SK-N-SH (cell line): ENCODE measurements around the gene SOX21. TPM values are rescaled to one million over a fixed set of nuclear protein-coding genes. Genes with fewer than 3 reads are reported as not detected.

ENCODE experiments used
- CTCF ChIA-PET: fragments of 300-600, 350-600 bp; formaldehyde crosslinking; extraction: SDS; loops from one replicate; lab custom pipeline; 2021; lab: Yijun Ruan, JAX
- POLR2A ChIA-PET: fragments of 350-600 bp; sonication (Branson Sonifier 250); formaldehyde crosslinking; extraction: SDS; loops from one replicate; lab custom pipeline; 2020; ENCODE audit warnings: antibody characterized with exemption, inconsistent platforms; lab: Yijun Ruan, JAX
- DNase-seq: peaks from one replicate; pipeline ENCODE4 v3.0.0; 2012
- H2AFZ ChIP-seq: fragments of 200-600 bp; sonication (generic); 2 replicates; pipeline ENCODE4 v1.8.1; 2016; ENCODE audit warnings: antibody characterized with exemption, mild to moderate bottlenecking, low read depth
- H3F3A ChIP-seq: fragments of 200-600 bp; sonication (generic); replicated peaks from 2 replicates; pipeline ENCODE3; 2016; ENCODE audit warnings: antibody characterized with exemption, mild to moderate bottlenecking; ENCODE audit not compliant: insufficient read depth
- H3K27ac ChIP-seq, 2 experiments: fragments of 200-500 bp in 1 of 2; fragments of 200-600 bp in 1 of 2; sonication (Bioruptor generic) in 1 of 2; sonication (generic), shearing (Covaris generic) in 1 of 2; 2 replicates each; pipeline versions ENCODE4 v1.5.1 to v1.6.1; 2014 to 2016; ENCODE audit warnings: low read depth in 2 of 2, inconsistent platforms in 1 of 2, low read length in 1 of 2, mild to moderate bottlenecking in 1 of 2, mixed read lengths in 1 of 2
- H3K27me3 ChIP-seq: fragments of 200-600 bp; sonication (generic), shearing (Covaris generic); 2 replicates; pipeline ENCODE4 v1.6.1; 2016; ENCODE audit warnings: mixed run types; ENCODE audit not compliant: insufficient read depth
- H3K36me3 ChIP-seq, 2 experiments: fragments of 200-500 bp in 1 of 2; fragments of 200-600 bp in 1 of 2; sonication (Bioruptor generic) in 1 of 2; sonication (generic) in 1 of 2; replicated peaks in 1 of 2; 2 replicates each; pipeline versions ENCODE3 to v1.5.1; 2014 to 2016; ENCODE audit warnings: low read length in 1 of 2, mild to moderate bottlenecking in 1 of 2; ENCODE audit not compliant: insufficient read depth in 2 of 2, control insufficient read depth in 1 of 2
- H3K4me1 ChIP-seq, 2 experiments: fragments of 200-500 bp in 1 of 2; fragments of 200-600 bp in 1 of 2; sonication (Bioruptor generic) in 1 of 2; sonication (generic), shearing (Covaris generic) in 1 of 2; 2 replicates each; pipeline versions ENCODE4 v1.5.1 to v1.6.1; 2014 to 2016; ENCODE audit warnings: low read depth in 1 of 2, low read length in 1 of 2, mixed run types in 1 of 2; ENCODE audit not compliant: insufficient read depth in 2 of 2, control insufficient read depth in 1 of 2
- H3K4me2 ChIP-seq: fragments of 200-600 bp; sonication (generic), shearing (Covaris generic); 2 replicates; pipeline ENCODE4 v1.6.1; 2017; ENCODE audit warnings: mixed run types
- H3K4me3 ChIP-seq, 2 experiments: fragments of 200-500 bp in 1 of 2; fragments of 200-600 bp in 1 of 2; sonication (Bioruptor generic) in 1 of 2; sonication (generic), shearing (Covaris generic) in 1 of 2; 2 replicates each; pipeline versions ENCODE4 v1.5.1 to v1.8.1; 2014 to 2016; ENCODE audit warnings: low read depth in 2 of 2, inconsistent platforms in 1 of 2, low read length in 1 of 2, mild to moderate bottlenecking in 1 of 2, mixed read lengths in 1 of 2, moderate library complexity in 1 of 2
- H3K79me2 ChIP-seq: fragments of 200-600 bp; sonication (generic); 2 replicates; pipeline ENCODE4 v1.8.1; 2017; ENCODE audit warnings: mild to moderate bottlenecking; ENCODE audit not compliant: insufficient read depth
- H3K9ac ChIP-seq: fragments of 200-600 bp; sonication (generic); 2 replicates; pipeline ENCODE4 v1.6.1; 2017; ENCODE audit warnings: mixed run types
- H3K9me2 ChIP-seq: fragments of 200-600 bp; sonication (generic); 2 replicates; pipeline ENCODE4 v1.6.1; 2017; ENCODE audit warnings: mixed run types
- H3K9me3 ChIP-seq: fragments of 200-600 bp; sonication (generic); 2 replicates; pipeline ENCODE4 v1.6.1; 2017; ENCODE audit warnings: mixed run types, mild to moderate bottlenecking, moderate library complexity
- H4K20me1 ChIP-seq: fragments of 200-600 bp; sonication (generic); 2 replicates; pipeline ENCODE4 v1.6.1; 2017; ENCODE audit warnings: mild to moderate bottlenecking, mixed run types; ENCODE audit not compliant: insufficient read depth
- EP300 ChIP-seq, 2 experiments: IDR thresholded peaks; 2 replicates each; pipeline versions ENCODE4 v1.4.0 to v1.6.1; 2012; ENCODE audit warnings: borderline replicate concordance in 1 of 2, low read depth in 1 of 2, low read length in 1 of 2
- EZH2phosphoT487 ChIP-seq: fragments of 200-600 bp; sonication (generic); IDR thresholded peaks from 2 replicates; pipeline ENCODE4 v1.6.1; 2017; ENCODE audit warnings: low read depth, mixed run types, mild to moderate bottlenecking, antibody characterized with exemption, moderate library complexity, borderline replicate concordance
- FOXJ3 ChIP-seq: sonication (generic); formaldehyde crosslinking; IDR thresholded peaks from 2 replicates; pipeline ENCODE4 v1.5.1; 2020; ENCODE audit warnings: mild to moderate bottlenecking, missing genetic modification reagents
- GABPA ChIP-seq: IDR thresholded peaks from 2 replicates; pipeline ENCODE4 v1.4.0; 2012; ENCODE audit warnings: low read depth, mild to moderate bottlenecking
- JUND ChIP-seq: IDR thresholded peaks from 2 replicates; pipeline ENCODE4 v1.4.0; 2012
- MEF2A ChIP-seq: IDR thresholded peaks from 2 replicates; pipeline ENCODE4 v1.4.0; 2012; ENCODE audit warnings: low read depth, borderline replicate concordance
- MXI1 ChIP-seq: IDR thresholded peaks from 2 replicates; pipeline ENCODE4 v1.6.1; 2012; ENCODE audit warnings: mild to moderate bottlenecking, low read depth, low read length, improper control_type of control experiment
- NFIC ChIP-seq: IDR thresholded peaks from 2 replicates; pipeline ENCODE4 v1.4.0; 2012; ENCODE audit warnings: borderline replicate concordance
- RFX5 ChIP-seq: IDR thresholded peaks from 2 replicates; pipeline ENCODE4 v1.6.1; 2012; ENCODE audit warnings: mild to moderate bottlenecking, improper control_type of control experiment, low read length
- RXRA ChIP-seq: IDR thresholded peaks from 2 replicates; pipeline ENCODE4 v1.4.0; 2012; ENCODE audit warnings: low read depth, mild to moderate bottlenecking, borderline replicate concordance
- SIN3A ChIP-seq: IDR thresholded peaks from 2 replicates; pipeline ENCODE4 v1.6.1; 2012; ENCODE audit warnings: low read depth, mild to moderate bottlenecking, low read length, moderate library complexity, borderline replicate concordance
- SMC3 ChIP-seq: IDR thresholded peaks from 2 replicates; pipeline ENCODE4 v1.6.1; 2012; ENCODE audit warnings: low read depth, low read length, improper control_type of control experiment
- TCF12 ChIP-seq: IDR thresholded peaks from 2 replicates; pipeline ENCODE4 v1.4.0; 2012
- YY1 ChIP-seq: IDR thresholded peaks from 2 replicates; pipeline ENCODE4 v1.4.0; 2012; ENCODE audit warnings: low read depth, mild to moderate bottlenecking
- WGBS: methylation state at CpG from one replicate; pipeline ENCODE4 v1.1.6; 2017; ENCODE audit warnings: low lambda C conversion rate; 5-methylcytosine and 5-hydroxymethylcytosine counted together
- polyA plus RNA-seq, 3 experiments: library from polyadenylated mRNA; depleted of rRNA; stranded (reverse); fragments of >200 nt; gene quantifications; 2 replicates each; pipeline ENCODE4 v1.2.3, GENCODE V29; 2012
- TF ChIP-seq, protein P1 (sequence below): IDR thresholded peaks from 2 replicates; pipeline ENCODE4 v1.4.0; 2012; ENCODE audit warnings: low read depth
- TF ChIP-seq, protein P2 (sequence below): fragments of 150-350 bp; IDR thresholded peaks from 2 replicates; pipeline ENCODE4 v1.6.1; 2016; ENCODE audit warnings: mild to moderate bottlenecking, low read depth, low read length
- TF ChIP-seq, protein P3 (sequence below): IDR thresholded peaks from 2 replicates; pipeline ENCODE4 v1.4.0; 2012; ENCODE audit warnings: low read depth, borderline replicate concordance
- TF ChIP-seq, protein P4 (sequence below): IDR thresholded peaks from 2 replicates; pipeline ENCODE4; 2012
- TF ChIP-seq, protein P5 (sequence below): IDR thresholded peaks from 2 replicates; pipeline ENCODE4 v1.4.0; 2012; ENCODE audit warnings: low read depth, borderline replicate concordance

SOX21 gene
- polyA plus RNA-seq, 1 of the 3 experiments (the other 2 are of a cell fraction), result not detected

DNA sequence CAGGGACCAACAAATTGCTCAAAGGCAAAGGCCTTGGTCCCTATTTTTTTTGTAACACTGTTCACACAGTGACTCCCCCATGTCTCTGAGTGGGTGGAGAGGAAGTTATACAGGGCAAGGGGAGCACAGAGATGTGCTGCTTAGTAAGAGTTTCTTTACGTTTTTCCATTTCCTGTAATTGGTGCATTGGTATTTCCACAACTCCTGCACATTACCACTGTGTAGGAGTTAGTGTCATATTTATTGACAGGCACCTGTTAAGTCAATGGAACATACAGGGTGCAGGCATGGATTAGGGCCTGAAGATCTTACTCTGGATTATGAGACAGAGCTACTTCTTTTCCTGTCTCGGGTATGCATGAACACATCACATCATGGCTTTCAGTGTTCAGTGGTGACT, 45.2 kb downstream of the SOX21 start:
- peaks cover 17% of the 10 kb centered on the region; the same call in 1 of the 2 replicates for H3K27me3 ChIP-seq
- CTCF ChIA-PET, result interaction anchor here (0.8 to 1.4 kb wide), 2 partner anchors 489 to 737 kb away, joined by 3 read pairs; no protein-coding TSS in a partner anchor
- no peak overlapping the region for H3K27ac ChIP-seq
- H4K20me1 ChIP-seq, result no peaks in the 10 kb centered on the region
- no peak for DNase-seq
- H2AFZ ChIP-seq, result no peak overlapping the region
- POLR2A ChIA-PET, result no interaction called here
- H3K4me1 ChIP-seq, result peaks cover 0 to 5% of the 10 kb centered on the region in 2 experiments; a peak in 2 of 4 replicates
- WGBS, result 42% methylated on average over 2 of the region's 2 CpGs
- no peaks in the 10 kb centered on the region for H3K79me2 ChIP-seq
- no peak overlapping the region for H3K4me3 ChIP-seq
- no peak overlapping the region for H3K4me2 ChIP-seq
- H3K9me2 ChIP-seq, result no peaks in the 10 kb centered on the region
- H3K9me3 ChIP-seq, result no peaks in the 10 kb centered on the region
- no peaks in the 10 kb centered on the region for H3K36me3 ChIP-seq
- TF ChIP-seq, protein P1, sequence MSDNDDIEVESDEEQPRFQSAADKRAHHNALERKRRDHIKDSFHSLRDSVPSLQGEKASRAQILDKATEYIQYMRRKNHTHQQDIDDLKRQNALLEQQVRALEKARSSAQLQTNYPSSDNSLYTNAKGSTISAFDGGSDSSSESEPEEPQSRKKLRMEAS, result no peak
- TF ChIP-seq EP300 (IDR thresholded peaks at IDR 0.05; ENCODE audit: borderline replicate concordance in 1 of 2, low read depth in 1 of 2, low read length in 1 of 2) (no peak), FOXJ3 (CRISPR knock-in tag) (no peak), MXI1 (no peak), SMC3 (no peak), EZH2phosphoT487 (no peak), JUND (no peak)
- TF ChIP-seq, protein P2, sequence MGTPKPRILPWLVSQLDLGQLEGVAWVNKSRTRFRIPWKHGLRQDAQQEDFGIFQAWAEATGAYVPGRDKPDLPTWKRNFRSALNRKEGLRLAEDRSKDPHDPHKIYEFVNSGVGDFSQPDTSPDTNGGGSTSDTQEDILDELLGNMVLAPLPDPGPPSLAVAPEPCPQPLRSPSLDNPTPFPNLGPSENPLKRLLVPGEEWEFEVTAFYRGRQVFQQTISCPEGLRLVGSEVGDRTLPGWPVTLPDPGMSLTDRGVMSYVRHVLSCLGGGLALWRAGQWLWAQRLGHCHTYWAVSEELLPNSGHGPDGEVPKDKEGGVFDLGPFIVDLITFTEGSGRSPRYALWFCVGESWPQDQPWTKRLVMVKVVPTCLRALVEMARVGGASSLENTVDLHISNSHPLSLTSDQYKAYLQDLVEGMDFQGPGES, result no peak
- TF ChIP-seq, protein P3, sequence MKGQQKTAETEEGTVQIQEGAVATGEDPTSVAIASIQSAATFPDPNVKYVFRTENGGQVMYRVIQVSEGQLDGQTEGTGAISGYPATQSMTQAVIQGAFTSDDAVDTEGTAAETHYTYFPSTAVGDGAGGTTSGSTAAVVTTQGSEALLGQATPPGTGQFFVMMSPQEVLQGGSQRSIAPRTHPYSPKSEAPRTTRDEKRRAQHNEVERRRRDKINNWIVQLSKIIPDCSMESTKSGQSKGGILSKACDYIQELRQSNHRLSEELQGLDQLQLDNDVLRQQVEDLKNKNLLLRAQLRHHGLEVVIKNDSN, result no peak
- no peaks in the 10 kb centered on the region for H3F3A ChIP-seq
- H3K9ac ChIP-seq, result no peak overlapping the region

DNA sequence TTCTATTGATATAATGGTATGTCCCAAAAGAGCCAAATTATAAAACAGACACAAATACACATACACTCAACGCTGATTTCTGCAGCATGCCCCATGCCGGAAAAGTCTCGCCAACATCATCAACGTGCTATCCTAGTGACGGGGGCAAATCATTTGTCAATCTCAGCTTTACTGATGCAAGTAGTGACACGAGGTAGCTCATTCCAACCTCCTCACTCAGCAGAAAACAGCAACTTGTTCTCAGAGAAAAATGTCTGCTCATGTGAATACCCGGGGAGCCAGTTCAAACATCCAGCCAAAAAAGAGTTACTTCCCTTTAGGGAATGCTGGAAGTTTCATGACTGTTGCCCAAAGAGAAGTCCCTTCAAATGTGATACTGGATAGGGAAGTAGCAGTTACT, 46.3 kb downstream of the SOX21 start:
- H4K20me1 ChIP-seq, result no peaks in the 10 kb centered on the region
- ChIA-PET POLR2A (no interaction called here), CTCF (interaction anchor here (0.8 to 2.7 kb wide), 3 partner anchors 9 to 738 kb away, joined by 3 to 9 read pairs (median 3); no protein-coding TSS in a partner anchor)
- H3K9me2 ChIP-seq, result no peaks in the 10 kb centered on the region
- no peak for DNase-seq
- no peak overlapping the region for H3K4me3 ChIP-seq
- H3K27me3 ChIP-seq, result peaks cover 21% of the 10 kb centered on the region; the same call in 1 of the 2 replicates
- H3K9ac ChIP-seq, result no peak overlapping the region
- H3K27ac ChIP-seq, result no peak overlapping the region
- WGBS, result 71% methylated on average over 7 of the region's 7 CpGs
- no peaks in the 10 kb centered on the region for H3K36me3 ChIP-seq
- H3F3A ChIP-seq, result no peaks in the 10 kb centered on the region
- H3K79me2 ChIP-seq, result no peaks in the 10 kb centered on the region
- no peak overlapping the region for H3K4me2 ChIP-seq
- H2AFZ ChIP-seq, result no peak overlapping the region
- peaks cover 0 to 5% of the 10 kb centered on the region in 2 experiments; a peak in 2 of 4 replicates for H3K4me1 ChIP-seq
- TF ChIP-seq YY1 (no peak), EP300 (IDR thresholded peaks at IDR 0.05; ENCODE audit: borderline replicate concordance in 1 of 2, low read depth in 1 of 2, low read length in 1 of 2) (no peak), TCF12 (no peak), NFIC (no peak), MXI1 (no peak), SIN3A (no peak), RXRA (no peak), RFX5 (no peak), MEF2A (no peak), GABPA (no peak)
- TF ChIP-seq, protein P4, sequence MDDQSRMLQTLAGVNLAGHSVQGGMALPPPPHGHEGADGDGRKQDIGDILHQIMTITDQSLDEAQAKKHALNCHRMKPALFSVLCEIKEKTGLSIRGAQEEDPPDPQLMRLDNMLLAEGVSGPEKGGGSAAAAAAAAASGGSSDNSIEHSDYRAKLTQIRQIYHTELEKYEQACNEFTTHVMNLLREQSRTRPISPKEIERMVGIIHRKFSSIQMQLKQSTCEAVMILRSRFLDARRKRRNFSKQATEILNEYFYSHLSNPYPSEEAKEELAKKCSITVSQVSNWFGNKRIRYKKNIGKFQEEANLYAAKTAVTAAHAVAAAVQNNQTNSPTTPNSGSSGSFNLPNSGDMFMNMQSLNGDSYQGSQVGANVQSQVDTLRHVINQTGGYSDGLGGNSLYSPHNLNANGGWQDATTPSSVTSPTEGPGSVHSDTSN, result no peak
- TF ChIP-seq, protein P5, sequence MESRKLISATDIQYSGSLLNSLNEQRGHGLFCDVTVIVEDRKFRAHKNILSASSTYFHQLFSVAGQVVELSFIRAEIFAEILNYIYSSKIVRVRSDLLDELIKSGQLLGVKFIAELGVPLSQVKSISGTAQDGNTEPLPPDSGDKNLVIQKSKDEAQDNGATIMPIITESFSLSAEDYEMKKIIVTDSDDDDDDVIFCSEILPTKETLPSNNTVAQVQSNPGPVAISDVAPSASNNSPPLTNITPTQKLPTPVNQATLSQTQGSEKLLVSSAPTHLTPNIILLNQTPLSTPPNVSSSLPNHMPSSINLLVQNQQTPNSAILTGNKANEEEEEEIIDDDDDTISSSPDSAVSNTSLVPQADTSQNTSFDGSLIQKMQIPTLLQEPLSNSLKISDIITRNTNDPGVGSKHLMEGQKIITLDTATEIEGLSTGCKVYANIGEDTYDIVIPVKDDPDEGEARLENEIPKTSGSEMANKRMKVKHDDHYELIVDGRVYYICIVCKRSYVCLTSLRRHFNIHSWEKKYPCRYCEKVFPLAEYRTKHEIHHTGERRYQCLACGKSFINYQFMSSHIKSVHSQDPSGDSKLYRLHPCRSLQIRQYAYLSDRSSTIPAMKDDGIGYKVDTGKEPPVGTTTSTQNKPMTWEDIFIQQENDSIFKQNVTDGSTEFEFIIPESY, result no peak
- H3K9me3 ChIP-seq, result no peaks in the 10 kb centered on the region
